DOHH2 (cell line): ENCODE results near the gene TRPC4.

ENCODE experiments used
- EZH2phosphoT487 ChIP-seq: fragments of 200-600 bp; sonication (generic); IDR thresholded peaks from 2 replicates; pipeline ENCODE4 v1.6.1; 2017; ENCODE audit warnings: borderline replicate concordance, mild to moderate bottlenecking, antibody characterized with exemption, low read length, moderate library complexity, mixed read lengths
- TF ChIP-seq, protein P1 (sequence below): fragments of 200-600 bp; sonication (generic); IDR thresholded peaks from one replicate; pipeline ENCODE4 v1.5.1; 2014; ENCODE audit warnings: antibody characterized with exemption, mild to moderate bottlenecking, low read depth, low read length; ENCODE audit not compliant: poor library complexity, severe bottlenecking

DNA sequence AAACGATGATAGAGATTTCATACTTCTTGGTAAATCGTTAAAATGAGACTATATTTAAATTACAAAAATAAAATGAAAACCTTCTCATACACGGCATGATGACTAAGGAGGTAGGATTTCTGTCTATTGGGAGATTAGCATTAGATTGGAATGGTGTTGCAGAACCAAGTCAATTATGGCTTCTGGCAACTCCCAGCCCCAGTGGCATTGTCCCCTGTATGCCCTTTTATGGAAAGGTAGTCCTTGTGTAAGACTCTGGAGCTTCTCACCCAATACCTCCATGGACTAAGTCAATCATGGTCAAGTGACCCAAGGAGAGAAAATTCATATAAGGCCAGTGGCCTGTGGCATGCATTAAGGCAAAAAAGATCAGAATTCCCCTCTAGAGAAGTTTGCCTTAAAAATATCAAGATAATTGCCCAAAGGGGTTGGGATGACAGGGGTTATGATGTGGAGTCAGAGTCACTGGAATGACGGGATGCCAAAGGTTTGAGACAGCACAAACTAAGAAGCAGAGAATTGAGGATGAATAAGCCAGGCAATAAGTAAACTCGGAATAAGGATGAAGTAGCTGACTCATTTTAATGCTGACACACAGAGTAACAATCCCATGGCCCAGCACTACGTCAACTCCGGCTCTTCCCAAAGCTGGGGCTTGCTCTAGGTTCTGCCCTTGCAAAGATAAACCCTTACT lies 213.2 kb downstream of the TRPC4 start:
- TF ChIP-seq, protein P1, sequence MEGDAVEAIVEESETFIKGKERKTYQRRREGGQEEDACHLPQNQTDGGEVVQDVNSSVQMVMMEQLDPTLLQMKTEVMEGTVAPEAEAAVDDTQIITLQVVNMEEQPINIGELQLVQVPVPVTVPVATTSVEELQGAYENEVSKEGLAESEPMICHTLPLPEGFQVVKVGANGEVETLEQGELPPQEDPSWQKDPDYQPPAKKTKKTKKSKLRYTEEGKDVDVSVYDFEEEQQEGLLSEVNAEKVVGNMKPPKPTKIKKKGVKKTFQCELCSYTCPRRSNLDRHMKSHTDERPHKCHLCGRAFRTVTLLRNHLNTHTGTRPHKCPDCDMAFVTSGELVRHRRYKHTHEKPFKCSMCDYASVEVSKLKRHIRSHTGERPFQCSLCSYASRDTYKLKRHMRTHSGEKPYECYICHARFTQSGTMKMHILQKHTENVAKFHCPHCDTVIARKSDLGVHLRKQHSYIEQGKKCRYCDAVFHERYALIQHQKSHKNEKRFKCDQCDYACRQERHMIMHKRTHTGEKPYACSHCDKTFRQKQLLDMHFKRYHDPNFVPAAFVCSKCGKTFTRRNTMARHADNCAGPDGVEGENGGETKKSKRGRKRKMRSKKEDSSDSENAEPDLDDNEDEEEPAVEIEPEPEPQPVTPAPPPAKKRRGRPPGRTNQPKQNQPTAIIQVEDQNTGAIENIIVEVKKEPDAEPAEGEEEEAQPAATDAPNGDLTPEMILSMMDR, result no peak
- no peak for TF ChIP-seq EZH2phosphoT487
